ENCODE data around the gene BRAF.
A peak's percentile ranks its signal among the peaks of the same experiment; 100 is the strongest.

Gene BRAF

DNA sequence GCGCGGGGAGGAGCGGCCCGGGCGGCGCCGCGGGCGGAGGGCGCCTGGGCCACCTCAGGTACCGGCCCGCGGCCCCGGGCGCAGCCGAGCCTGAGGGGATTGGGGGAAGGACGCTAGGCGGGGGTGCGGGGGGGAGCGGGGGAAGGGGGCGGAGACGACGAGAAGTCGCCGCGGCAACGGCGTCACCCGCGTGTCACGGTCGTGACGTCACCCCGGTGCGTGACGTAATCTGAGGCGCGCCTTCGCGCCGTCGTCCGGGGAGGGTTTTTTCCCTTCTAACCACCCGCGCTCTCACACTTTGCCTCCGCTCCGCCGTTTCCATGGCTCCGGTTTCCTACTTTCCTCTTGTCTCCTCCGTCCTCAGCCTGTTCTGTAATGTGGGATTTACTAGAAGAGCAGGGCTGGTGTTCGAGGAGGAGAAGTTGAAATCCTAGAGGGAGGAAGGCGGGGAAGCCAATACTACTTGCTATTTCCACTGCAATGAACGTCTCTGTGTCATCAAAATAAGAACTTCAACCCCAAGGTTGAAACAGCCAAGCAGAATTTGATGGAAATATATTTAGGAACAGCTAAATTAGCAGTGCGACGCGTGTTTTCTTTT, at the start of gene BRAF (continued):
- TF ChIP-seq, protein P1, sequence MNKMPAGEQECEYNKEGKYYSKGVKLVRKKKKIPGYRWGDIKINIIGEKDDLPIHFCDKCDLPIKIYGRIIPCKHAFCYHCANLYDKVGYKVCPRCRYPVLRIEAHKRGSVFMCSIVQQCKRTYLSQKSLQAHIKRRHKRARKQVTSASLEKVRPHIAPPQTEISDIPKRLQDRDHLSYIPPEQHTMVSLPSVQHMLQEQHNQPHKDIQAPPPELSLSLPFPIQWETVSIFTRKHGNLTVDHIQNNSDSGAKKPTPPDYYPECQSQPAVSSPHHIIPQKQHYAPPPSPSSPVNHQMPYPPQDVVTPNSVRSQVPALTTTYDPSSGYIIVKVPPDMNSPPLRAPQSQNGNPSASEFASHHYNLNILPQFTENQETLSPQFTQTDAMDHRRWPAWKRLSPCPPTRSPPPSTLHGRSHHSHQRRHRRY (tag by site-specific recombination; IDR thresholded peaks at IDR 0.05): no peak
- TF ChIP-seq ZNF837 (tag by site-specific recombination; IDR thresholded peaks at IDR 0.05) (no peak), ZNF266 (tag by site-specific recombination; IDR thresholded peaks at IDR 0.05; ENCODE audit: low read depth) (no peak), ZNF571 (tag by site-specific recombination; IDR thresholded peaks at IDR 0.05) (no peak), SETDB1 (IDR thresholded peaks at IDR 0.05; ENCODE audit: insufficient read length, low read length) (no peak), ZNF16 (tag by site-specific recombination; IDR thresholded peaks at IDR 0.05; ENCODE audit: low read depth) (no peak), ZNF391 (tag by site-specific recombination; IDR thresholded peaks at IDR 0.05; ENCODE audit: borderline replicate concordance, low read depth) (peak; percentile 56; the same call in 1 of the 2 replicates), ZNF561 (tag by site-specific recombination; IDR thresholded peaks at IDR 0.05; ENCODE audit: borderline replicate concordance) (0 out of 2 replicates have a peak, but pooled peaks have one; percentile 8), ZNF426 (tag by site-specific recombination; IDR thresholded peaks at IDR 0.05) (no peak), ZNF707 (tag by site-specific recombination; IDR thresholded peaks at IDR 0.05) (no peak), ZNF629 (tag by site-specific recombination; IDR thresholded peaks at IDR 0.05) (peak; percentile 100), ZNF366 (tag by site-specific recombination; conservative IDR thresholded peaks at IDR 0.05) (peak; percentile 85), TRIM28 (IDR thresholded peaks at IDR 0.05; ENCODE audit: borderline replicate concordance, low read length) (no peak), ZNF549 (tag by site-specific recombination; IDR thresholded peaks at IDR 0.05) (no peak), ZNF146 (tag by site-specific recombination; IDR thresholded peaks at IDR 0.05) (no peak), ZNF37A (tag by site-specific recombination; IDR thresholded peaks at IDR 0.05) (no peak), SP2 (tag by site-specific recombination; IDR thresholded peaks at IDR 0.05) (peak; percentile 61), OVOL3 (tag by site-specific recombination; IDR thresholded peaks at IDR 0.05) (0 out of 2 replicates have a peak, but pooled peaks have one; percentile 20), ZNF416 (tag by site-specific recombination; IDR thresholded peaks at IDR 0.05) (no peak), ZNF184 (tag by site-specific recombination; IDR thresholded peaks at IDR 0.05) (no peak), ZSCAN30 (tag by site-specific recombination; IDR thresholded peaks at IDR 0.05) (peak; percentile 35; the same call in 1 of the 2 replicates), ZNF548 (tag by site-specific recombination; IDR thresholded peaks at IDR 0.05) (no peak), ZNF626 (tag by site-specific recombination; IDR thresholded peaks at IDR 0.05) (no peak), ZNF623 (tag by site-specific recombination; IDR thresholded peaks at IDR 0.05) (no peak), ZNF600 (tag by site-specific recombination; IDR thresholded peaks at IDR 0.05) (no peak), ZBTB7A (tag by site-specific recombination; IDR thresholded peaks at IDR 0.05; ENCODE audit: low read depth) (no peak), ZNF658 (tag by site-specific recombination; IDR thresholded peaks at IDR 0.05) (no peak), ZNF169 (tag by site-specific recombination; IDR thresholded peaks at IDR 0.05) (no peak), ZFP37 (tag by site-specific recombination; IDR thresholded peaks at IDR 0.05) (no peak), KLF7 (tag by site-specific recombination; IDR thresholded peaks at IDR 0.05; ENCODE audit: borderline replicate concordance) (peak; percentile 42; the same call in 1 of the 2 replicates), ZNF404 (tag by site-specific recombination; IDR thresholded peaks at IDR 0.05) (no peak), MEIS1 (CRISPR knock-in tag; IDR thresholded peaks at IDR 0.05; ENCODE audit: borderline replicate concordance) (no peak), SCRT2 (tag by site-specific recombination; IDR thresholded peaks at IDR 0.05) (no peak), ZNF792 (tag by site-specific recombination; IDR thresholded peaks at IDR 0.05) (no peak), ZNF776 (tag by site-specific recombination; IDR thresholded peaks at IDR 0.05; ENCODE audit: borderline replicate concordance) (no peak)
- TF ChIP-seq, protein P2, sequence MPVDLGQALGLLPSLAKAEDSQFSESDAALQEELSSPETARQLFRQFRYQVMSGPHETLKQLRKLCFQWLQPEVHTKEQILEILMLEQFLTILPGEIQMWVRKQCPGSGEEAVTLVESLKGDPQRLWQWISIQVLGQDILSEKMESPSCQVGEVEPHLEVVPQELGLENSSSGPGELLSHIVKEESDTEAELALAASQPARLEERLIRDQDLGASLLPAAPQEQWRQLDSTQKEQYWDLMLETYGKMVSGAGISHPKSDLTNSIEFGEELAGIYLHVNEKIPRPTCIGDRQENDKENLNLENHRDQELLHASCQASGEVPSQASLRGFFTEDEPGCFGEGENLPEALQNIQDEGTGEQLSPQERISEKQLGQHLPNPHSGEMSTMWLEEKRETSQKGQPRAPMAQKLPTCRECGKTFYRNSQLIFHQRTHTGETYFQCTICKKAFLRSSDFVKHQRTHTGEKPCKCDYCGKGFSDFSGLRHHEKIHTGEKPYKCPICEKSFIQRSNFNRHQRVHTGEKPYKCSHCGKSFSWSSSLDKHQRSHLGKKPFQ (tag by site-specific recombination; IDR thresholded peaks at IDR 0.05): no peak
- TF ChIP-seq, protein P3, sequence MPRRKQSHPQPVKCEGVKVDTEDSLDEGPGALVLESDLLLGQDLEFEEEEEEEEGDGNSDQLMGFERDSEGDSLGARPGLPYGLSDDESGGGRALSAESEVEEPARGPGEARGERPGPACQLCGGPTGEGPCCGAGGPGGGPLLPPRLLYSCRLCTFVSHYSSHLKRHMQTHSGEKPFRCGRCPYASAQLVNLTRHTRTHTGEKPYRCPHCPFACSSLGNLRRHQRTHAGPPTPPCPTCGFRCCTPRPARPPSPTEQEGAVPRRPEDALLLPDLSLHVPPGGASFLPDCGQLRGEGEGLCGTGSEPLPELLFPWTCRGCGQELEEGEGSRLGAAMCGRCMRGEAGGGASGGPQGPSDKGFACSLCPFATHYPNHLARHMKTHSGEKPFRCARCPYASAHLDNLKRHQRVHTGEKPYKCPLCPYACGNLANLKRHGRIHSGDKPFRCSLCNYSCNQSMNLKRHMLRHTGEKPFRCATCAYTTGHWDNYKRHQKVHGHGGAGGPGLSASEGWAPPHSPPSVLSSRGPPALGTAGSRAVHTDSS (tag by site-specific recombination; IDR thresholded peaks at IDR 0.05): no peak
- TF ChIP-seq, protein P4, sequence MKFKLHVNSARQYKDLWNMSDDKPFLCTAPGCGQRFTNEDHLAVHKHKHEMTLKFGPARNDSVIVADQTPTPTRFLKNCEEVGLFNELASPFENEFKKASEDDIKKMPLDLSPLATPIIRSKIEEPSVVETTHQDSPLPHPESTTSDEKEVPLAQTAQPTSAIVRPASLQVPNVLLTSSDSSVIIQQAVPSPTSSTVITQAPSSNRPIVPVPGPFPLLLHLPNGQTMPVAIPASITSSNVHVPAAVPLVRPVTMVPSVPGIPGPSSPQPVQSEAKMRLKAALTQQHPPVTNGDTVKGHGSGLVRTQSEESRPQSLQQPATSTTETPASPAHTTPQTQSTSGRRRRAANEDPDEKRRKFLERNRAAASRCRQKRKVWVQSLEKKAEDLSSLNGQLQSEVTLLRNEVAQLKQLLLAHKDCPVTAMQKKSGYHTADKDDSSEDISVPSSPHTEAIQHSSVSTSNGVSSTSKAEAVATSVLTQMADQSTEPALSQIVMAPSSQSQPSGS (tag by site-specific recombination; IDR thresholded peaks at IDR 0.05; ENCODE audit: low read depth): peak; percentile 99

Measured in HEK293 (cell line).